ENCODE results near the gene CATSPERE.

- TF ChIP-seq CTCF (IDR thresholded peaks at IDR 0.05; ENCODE audit: low read depth, low read length) (no peak), MAX (IDR thresholded peaks at IDR 0.05; ENCODE audit: low read depth, low read length) (no peak), POLR2A (IDR thresholded peaks at IDR 0.05; ENCODE audit: extremely low read depth, insufficient read length) (no peak)
Observed at GRCh38 chr1:244445320-244446181, 15.5 kb upstream of the CATSPERE start.
